Activated CD8-positive, alpha-beta memory T cell treated with anti-CD3 and anti-CD28 coated beads, Interleukin-2, amount 10 ng/mL, durations not matched to agents 7 days and 5 days (primary cell): ENCODE data around the gene PHLDB3. TPM values are rescaled to one million over a fixed set of nuclear protein-coding genes. Genes with fewer than 3 reads are reported as not detected.

ENCODE experiments used
- total RNA-seq, 2 experiments: library from RNA; stranded (reverse); gene quantifications; one replicate each; pipeline ENCODE4 v1.2.3, GENCODE V29; 2021

Gene PHLDB3
- total RNA-seq, 2 experiments from 2014 or later = 11.0 to 11.2 TPM

Other genes with a start within 250 kb of the PHLDB3 start
- not detected for gene PSG9, start 235.2 kb downstream of the PHLDB3 start, total RNA-seq
- gene CD177, start 151.1 kb downstream of the PHLDB3 start, total RNA-seq = not detected
- not detected for gene TEX101, start 89.9 kb downstream of the PHLDB3 start, total RNA-seq
- under 1 TPM; 0.23 to 0.33 TPM for gene LYPD3, start 39.1 kb downstream of the PHLDB3 start, total RNA-seq
- 10 to 100 TPM; 52.6 to 55.8 TPM for gene ETHE1, start 22.5 kb upstream of the PHLDB3 start, total RNA-seq
- gene ZNF575, start 28.4 kb upstream of the PHLDB3 start, total RNA-seq = 1 to 10 TPM; 2.9 to 3.7 TPM
- 10 to 100 TPM; 47.7 to 50.6 TPM for gene XRCC1, start 70.8 kb upstream of the PHLDB3 start, total RNA-seq
- gene PINLYP, start 71.1 kb upstream of the PHLDB3 start, total RNA-seq = 10 to 100 TPM; 16.8 to 19.7 TPM
- 10 to 100 TPM; 12.9 to 23.0 TPM for gene IRGQ, start 91.4 kb upstream of the PHLDB3 start, total RNA-seq
- gene ZNF576, start 91.8 kb upstream of the PHLDB3 start, total RNA-seq = 10 to 100 TPM; 18.6 to 21.3 TPM
- gene SRRM5, start 107.3 kb upstream of the PHLDB3 start, total RNA-seq = under 1 TPM; 0.37 to 0.79 TPM
- 10 to 100 TPM; 23.0 to 23.2 TPM for gene ZNF428, start 114.9 kb upstream of the PHLDB3 start, total RNA-seq
- gene CADM4, start 135.1 kb upstream of the PHLDB3 start, total RNA-seq = under 1 TPM; 0.09 to 0.12 TPM
- gene PLAUR, start 165.4 kb upstream of the PHLDB3 start, total RNA-seq = 10 to 100 TPM; 10.3 to 10.4 TPM
- gene IRGC, start 211.3 kb upstream of the PHLDB3 start, total RNA-seq = not detected